Panc1 (cell line): ENCODE data around the gene MUC22. TPM values are rescaled to one million over a fixed set of nuclear protein-coding genes. Genes with fewer than 3 reads are reported as not detected.
A peak's percentile ranks its signal among the peaks of the same experiment; 100 is the strongest.

Experiments used
- ATAC-seq: fragments of 200-7000 bp; cut with Tn5 transposase; 2 replicates; pipeline ENCODE4 v1.9.1; 2020; ENCODE audit warnings: mild to moderate bottlenecking, moderate library complexity
- BruUV-seq: library from RNA; stranded (reverse); fragments of 400-500 nt; replicated peaks from 2 replicates; lab custom pipeline; 2021; lab: Mats Ljungman, UMichigan
- CTCF ChIA-PET: fragments of 300-600 bp; sonication (Branson Sonifier 250); formaldehyde crosslinking; loops from one replicate; lab custom pipeline; 2022; ENCODE audit warnings: antibody characterized with exemption; lab: Charles Lee
- POLR2A ChIA-PET: fragments of 300-600 bp; sonication (Branson Sonifier 250); formaldehyde crosslinking; loops from one replicate; lab custom pipeline; 2022; ENCODE audit warnings: antibody characterized with exemption; lab: Charles Lee
- DNase-seq: peaks from one replicate; pipeline ENCODE4 v3.0.0-alpha.2; 2010; ENCODE audit warnings: low read depth, low spot score
- H3K27ac ChIP-seq: 2 replicates; pipeline ENCODE4 v1.5.1; 2011; ENCODE audit warnings: mild to moderate bottlenecking, low read length, inconsistent platforms
- H3K27me3 ChIP-seq: fragments of 200-500 bp; sonication (Bioruptor generic); 2 replicates; pipeline ENCODE4 v1.6.0; 2014; ENCODE audit warnings: low read length, inconsistent platforms; ENCODE audit not compliant: control insufficient read depth, insufficient read depth
- H3K36me3 ChIP-seq: fragments of 200-500 bp; sonication (Bioruptor generic); 2 replicates; pipeline ENCODE4 v1.5.1; 2014; ENCODE audit warnings: inconsistent platforms, mild to moderate bottlenecking, low read length, moderate library complexity; ENCODE audit not compliant: control insufficient read depth, insufficient read depth
- H3K4me1 ChIP-seq: 2 replicates; pipeline ENCODE4 v1.5.1; 2011; ENCODE audit warnings: inconsistent platforms, mild to moderate bottlenecking, low read length, moderate library complexity; ENCODE audit not compliant: control insufficient read depth, insufficient read depth
- H3K4me3 ChIP-seq, 2 experiments: 2 replicates each; pipeline ENCODE4 v1.5.1; 2011 to 2012; ENCODE audit warnings: low read depth in 2 of 2, low read length in 2 of 2, mild to moderate bottlenecking in 2 of 2, inconsistent platforms in 1 of 2, moderate library complexity in 1 of 2
- H3K9me3 ChIP-seq: fragments of 200-500 bp; sonication (Bioruptor generic); 2 replicates; pipeline ENCODE4 v1.5.1; 2014; ENCODE audit warnings: low read depth, mild to moderate bottlenecking, inconsistent platforms, low read length, moderate library complexity; ENCODE audit not compliant: control insufficient read depth, insufficient read depth
- CTCF ChIP-seq: fragments of 450-650 bp; IDR thresholded peaks from 2 replicates; pipeline ENCODE4 v1.5.1; 2017; ENCODE audit warnings: mild to moderate bottlenecking
- POLR2AphosphoS5 ChIP-seq: IDR thresholded peaks from 2 replicates; pipeline ENCODE4 v1.6.1; 2012; ENCODE audit warnings: mild to moderate bottlenecking, low read depth, low read length, moderate library complexity
- REST ChIP-seq, 2 experiments: IDR thresholded peaks; 2 replicates each; pipeline ENCODE4 v1.6.1; 2011 to 2012; ENCODE audit warnings: low read depth in 2 of 2, control low read depth in 1 of 2, low read length in 1 of 2, mild to moderate bottlenecking in 1 of 2, moderate library complexity in 1 of 2; ENCODE audit not compliant: insufficient read depth in 1 of 2
- SIN3A ChIP-seq: IDR thresholded peaks from 2 replicates; pipeline ENCODE4 v1.6.1; 2012; ENCODE audit warnings: low read depth, mild to moderate bottlenecking, low read length, moderate library complexity, borderline replicate concordance; ENCODE audit not compliant: insufficient read depth
- TCF7L2 ChIP-seq: IDR thresholded peaks from 2 replicates; pipeline ENCODE4 v1.6.1; 2011; ENCODE audit warnings: mild to moderate bottlenecking, low read depth, low read length, inconsistent platforms
- in situ Hi-C: cut with HindIII; loops from 2 replicates; pipeline ENCODE4 v1.10.0; 2016; ENCODE audit warnings: low sequenced_read_pairs, low pct_unique_long_range_greater_than_20kb
- intact Hi-C: fragments of 100-400 bp; cut with micrococcal nuclease; formaldehyde crosslinking; loops from one replicate; pipeline ENCODE4 v1.10.0; 2022; ENCODE audit not compliant: unreplicated experiment
- total RNA-seq: library from RNA; stranded (reverse); gene quantifications from one replicate; pipeline ENCODE4 v1.2.1, GENCODE V29; 2021; ENCODE audit not compliant: unreplicated experiment

The MUC22 gene
- total RNA-seq, 1 experiment from 2014 or later: not detected

GRCh38 chr6:31041372-31041974 is 31.2 kb downstream of the MUC22 start:
- Histone ChIP-seq H3K27ac (no peak overlapping the region), H3K36me3 (no peaks in the 10 kb centered on the region), H3K4me3 (no peak overlapping the region), H3K4me1 (peaks cover 4% of the 10 kb centered on the region), H3K27me3 (no peaks in the 10 kb centered on the region), H3K9me3 (no peaks in the 10 kb centered on the region)
- BruUV-seq: no TSS peak
- DNase-seq: no peak
- POLR2A ChIA-PET: no interaction called here
- no peak for TF ChIP-seq TCF7L2
- TF ChIP-seq CTCF: no peak
- TF ChIP-seq SIN3A: no peak
- TF ChIP-seq REST (IDR thresholded peaks at IDR 0.05; ENCODE audit: insufficient read depth in 1 of 2, low read depth in 2 of 2, low read length in 1 of 2): no peak
- TF ChIP-seq POLR2AphosphoS5: no peak
- in situ Hi-C loops: loop anchor here (5.0 kb wide), 1 partner anchor 84 kb away; no protein-coding TSS in a partner anchor
- intact Hi-C loops: no loop called here
- no peak for ATAC-seq
- CTCF ChIA-PET: interaction anchor here (0.5 to 1.4 kb wide), 3 partner anchors 23 to 134 kb away, joined by 3 to 6 read pairs (median 3); no protein-coding TSS in a partner anchor

DNA sequence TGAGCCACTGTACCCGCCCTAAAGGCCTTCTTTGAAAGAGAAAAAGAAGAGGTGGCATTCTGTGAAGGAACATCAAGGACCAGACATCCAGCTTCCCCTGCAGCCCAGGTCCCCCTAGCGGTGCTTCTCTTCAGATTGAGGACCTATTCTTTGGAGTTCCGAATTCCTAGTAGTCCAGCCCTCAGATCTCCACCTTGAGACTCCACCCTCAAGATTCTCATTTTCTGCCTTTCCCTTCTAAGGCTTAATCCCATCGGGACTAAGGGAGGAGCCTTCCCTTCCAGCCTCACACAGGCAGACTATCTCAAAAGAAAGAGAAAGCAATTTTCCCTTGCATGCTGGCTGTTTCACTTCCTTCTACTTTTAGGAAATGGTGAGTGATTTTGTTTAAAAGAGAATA is 32.5 kb downstream of the MUC22 start:
- Histone ChIP-seq H3K36me3 (no peaks in the 10 kb centered on the region), H3K27ac (no peak overlapping the region), H3K27me3 (no peaks in the 10 kb centered on the region), H3K4me1 (peaks cover 4% of the 10 kb centered on the region), H3K4me3 (no peak overlapping the region), H3K9me3 (no peaks in the 10 kb centered on the region)
- POLR2A ChIA-PET: no interaction called here
- in situ Hi-C loops: loop anchor here (5.0 kb wide), 1 partner anchor 86 kb away; no protein-coding TSS in a partner anchor
- DNase-seq: peak; percentile 18
- CTCF ChIA-PET: interaction anchor here (0.7 to 1.4 kb wide), 4 partner anchors 47 to 129 kb away, joined by 3 to 7 read pairs (median 3); partner anchors contain the start of gene VARS2
- intact Hi-C loops: no loop called here
- no TSS peak for BruUV-seq
- ATAC-seq: peak; percentile 89
- no peak for TF ChIP-seq POLR2AphosphoS5
- peak; percentile 84 for TF ChIP-seq CTCF
